PC-9 (cell line): ENCODE measurements around the gene VPS4A.

Experiments used
- EZH2 ChIP-seq: fragments of 200-600 bp; sonication (generic); IDR thresholded peaks from 2 replicates; pipeline ENCODE4 v1.8.0; 2017; ENCODE audit warnings: antibody characterized with exemption, low read depth
- TF ChIP-seq, protein P1 (sequence below): fragments of 200-600 bp; sonication (generic); conservative IDR thresholded peaks from 2 replicates; pipeline ENCODE4 v1.6.1; 2017; ENCODE audit warnings: mixed run types, antibody characterized with exemption, mild to moderate bottlenecking, moderate library complexity

DNA sequence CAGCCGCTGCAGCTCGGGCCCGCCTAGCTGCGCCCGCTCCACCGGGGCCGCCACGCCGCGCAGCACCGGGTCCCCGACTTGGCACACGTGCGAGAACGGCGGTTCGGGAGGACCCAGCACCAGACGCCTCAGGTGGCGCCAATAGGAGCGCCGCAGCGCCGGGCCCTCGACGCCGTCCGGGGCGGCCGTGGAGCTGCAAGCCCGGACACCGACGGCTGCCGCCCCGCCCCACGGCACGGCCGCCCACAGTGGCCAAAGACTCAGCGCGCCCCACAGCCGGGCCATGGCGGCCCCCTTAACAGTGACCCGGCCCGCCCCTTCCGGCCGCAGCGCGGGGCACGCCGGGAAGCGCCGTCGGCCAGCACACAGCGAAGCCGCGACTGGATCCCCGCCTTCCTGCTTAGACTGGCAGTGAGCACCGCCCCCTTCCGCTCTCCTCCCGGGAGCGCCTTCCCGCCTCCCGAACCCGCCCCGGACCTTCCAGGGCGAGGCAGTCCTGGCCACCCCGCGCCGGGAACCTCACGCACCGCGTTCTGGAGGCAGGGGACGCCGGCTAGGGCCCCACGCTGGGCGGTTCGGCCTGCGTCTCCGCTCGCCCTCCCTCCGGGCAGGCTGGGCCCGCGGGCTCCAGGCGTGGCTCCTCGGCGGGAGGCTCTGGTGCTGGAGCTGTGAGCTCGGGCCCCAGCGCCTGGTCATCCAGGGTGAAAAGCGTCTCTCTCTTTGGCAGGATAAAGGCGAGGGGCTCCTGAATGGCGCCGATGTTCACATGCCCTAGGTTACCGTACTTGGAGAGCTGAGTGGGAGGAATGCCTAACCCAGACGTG is 19.3 kb downstream of the VPS4A start, which contains the start of gene PDF:
- TF ChIP-seq, protein P1, sequence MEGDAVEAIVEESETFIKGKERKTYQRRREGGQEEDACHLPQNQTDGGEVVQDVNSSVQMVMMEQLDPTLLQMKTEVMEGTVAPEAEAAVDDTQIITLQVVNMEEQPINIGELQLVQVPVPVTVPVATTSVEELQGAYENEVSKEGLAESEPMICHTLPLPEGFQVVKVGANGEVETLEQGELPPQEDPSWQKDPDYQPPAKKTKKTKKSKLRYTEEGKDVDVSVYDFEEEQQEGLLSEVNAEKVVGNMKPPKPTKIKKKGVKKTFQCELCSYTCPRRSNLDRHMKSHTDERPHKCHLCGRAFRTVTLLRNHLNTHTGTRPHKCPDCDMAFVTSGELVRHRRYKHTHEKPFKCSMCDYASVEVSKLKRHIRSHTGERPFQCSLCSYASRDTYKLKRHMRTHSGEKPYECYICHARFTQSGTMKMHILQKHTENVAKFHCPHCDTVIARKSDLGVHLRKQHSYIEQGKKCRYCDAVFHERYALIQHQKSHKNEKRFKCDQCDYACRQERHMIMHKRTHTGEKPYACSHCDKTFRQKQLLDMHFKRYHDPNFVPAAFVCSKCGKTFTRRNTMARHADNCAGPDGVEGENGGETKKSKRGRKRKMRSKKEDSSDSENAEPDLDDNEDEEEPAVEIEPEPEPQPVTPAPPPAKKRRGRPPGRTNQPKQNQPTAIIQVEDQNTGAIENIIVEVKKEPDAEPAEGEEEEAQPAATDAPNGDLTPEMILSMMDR = no peak
- TF ChIP-seq EZH2 = no peak
